DMS153 treated with DMSO at 0.1 percent for 48 hours (cell line): ENCODE data around the gene PARN.
"Not testable (repeated sequence)": the region's sequence is repeated elsewhere in the genome, so short reads cannot be mapped to it uniquely, and the experiment has no call there.

ENCODE experiments used
- DNase-seq: peaks from one replicate; lab custom pipeline; 2025; ENCODE audit not compliant: unreplicated experiment; lab: John Stamatoyannopoulos, UW

The PARN gene

GRCh38 chr16:14629919-14630619 lies at the start of gene PARN:
PARN (minus strand) TSS chr16:14630260; CDS start chr16:14630125, 135 bp downstream.
- peak; percentile 98 for DNase-seq

- no peak for DNase-seq
Observed at GRCh38 chr16:14678748-14679497, 48.9 kb upstream of the PARN start.

GRCh38 chr16:14677627-14678026 lies 47.6 kb upstream of the PARN start:
- no peak for DNase-seq

GRCh38 chr16:14676633-14677032 lies 46.6 kb upstream of the PARN start:
- DNase-seq: no peak

- DNase-seq: no peak
Observed at GRCh38 chr16:14672403-14672971, 42.4 kb upstream of the PARN start.

- no peak for DNase-seq
Observed at GRCh38 chr16:14669776-14670175, 39.7 kb upstream of the PARN start.

GRCh38 chr16:14668556-14669223 lies 38.6 kb upstream of the PARN start:
- no peak for DNase-seq

- DNase-seq: no peak
Observed at GRCh38 chr16:14667347-14668266, 37.5 kb upstream of the PARN start.

- no peak for DNase-seq
Observed at GRCh38 chr16:14658063-14658462, 28.0 kb upstream of the PARN start.

GRCh38 chr16:14652726-14653125 lies 22.7 kb upstream of the PARN start:
- DNase-seq: no peak

GRCh38 chr16:14650629-14651028 lies 20.6 kb upstream of the PARN start:
- no peak for DNase-seq

GRCh38 chr16:14649816-14650215 lies 19.8 kb upstream of the PARN start:
- no peak for DNase-seq

GRCh38 chr16:14641926-14642325 lies 11.9 kb upstream of the PARN start:
- no peak for DNase-seq

GRCh38 chr16:14641206-14641605 lies 11.1 kb upstream of the PARN start:
- no peak for DNase-seq

- DNase-seq: no peak
Observed at GRCh38 chr16:14640538-14640937, 10.5 kb upstream of the PARN start.

- DNase-seq: not testable (repeated sequence)
Observed at GRCh38 chr16:14636951-14637240, 6.8 kb upstream of the PARN start.

- DNase-seq: not testable (repeated sequence)
Observed at GRCh38 chr16:14636179-14636950, 6.3 kb upstream of the PARN start.

GRCh38 chr16:14635395-14636165 lies 5.5 kb upstream of the PARN start:
- no peak for DNase-seq

GRCh38 chr16:14634389-14634725 lies 4.3 kb upstream of the PARN start:
- DNase-seq: no peak
